GM23248 (cell line): ENCODE data around the gene ERH.

Experiments
- EZH2 ChIP-seq: fragments of 200-600 bp; sonication (generic); IDR thresholded peaks from 2 replicates; pipeline ENCODE4 v1.6.1; 2018; ENCODE audit warnings: antibody characterized with exemption, mild to moderate bottlenecking; ENCODE audit not compliant: insufficient read depth, poor library complexity, severe bottlenecking
- EZH2phosphoT487 ChIP-seq: fragments of 200-600 bp; sonication (generic); IDR thresholded peaks from 2 replicates; pipeline ENCODE4 v1.6.1; 2018; ENCODE audit warnings: antibody characterized with exemption, moderate library complexity, mild to moderate bottlenecking, low read depth; ENCODE audit not compliant: insufficient read depth

DNA sequence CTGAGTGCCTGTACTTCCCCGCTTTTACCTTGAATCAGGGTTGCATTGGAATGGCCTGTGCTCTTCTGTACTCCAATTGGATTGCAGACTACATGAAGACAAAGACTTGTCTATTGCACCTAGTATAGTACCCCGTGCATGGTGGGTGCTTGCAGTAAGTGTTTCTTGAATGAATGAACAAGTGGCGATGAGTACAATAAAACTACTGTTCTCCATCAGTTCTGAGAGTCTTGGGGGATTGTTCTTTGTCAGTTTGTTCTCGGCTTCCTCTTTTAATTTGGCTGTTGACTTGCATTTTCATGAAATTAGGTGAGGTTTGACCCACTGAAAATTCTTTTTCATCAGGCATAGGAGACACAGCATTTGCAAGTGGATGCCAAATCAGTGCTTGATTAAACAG is 34.1 kb downstream of the ERH start:
- TF ChIP-seq EZH2 (no peak), EZH2phosphoT487 (no peak)
